Activated CD4-positive, CD25-positive, alpha-beta regulatory T cell (primary cell): ENCODE data around the gene RITA1.
"Not testable (repeated sequence)": the region's sequence is repeated elsewhere in the genome, so short reads cannot be mapped to it uniquely, and the experiment has no call there.

ENCODE experiments used
- DNase-seq, 4 experiments: peaks; one replicate each; lab custom pipeline; 2025; lab: John Stamatoyannopoulos, UW

Gene RITA1

GRCh38 chr12:113203852-113204760, 18.6 kb downstream of the RITA1 start:
- DNase-seq: no peak

GRCh38 chr12:113204804-113205203, 19.3 kb downstream of the RITA1 start:
- DNase-seq: no peak

GRCh38 chr12:113206802-113207201, 21.3 kb downstream of the RITA1 start:
- DNase-seq: not testable (repeated sequence)

GRCh38 chr12:113207613-113208040, 22.1 kb downstream of the RITA1 start:
- no peak for DNase-seq

GRCh38 chr12:113208041-113208934, 22.8 kb downstream of the RITA1 start:
- peak in 2 of 4 experiments; percentile 15 to 23 for DNase-seq

- no peak for DNase-seq
Measured at GRCh38 chr12:113211160-113211559, 25.6 kb downstream of the RITA1 start.

GRCh38 chr12:113214895-113215400, 29.4 kb downstream of the RITA1 start:
- no peak for DNase-seq

- no peak for DNase-seq
Measured at GRCh38 chr12:113216027-113216426, 30.5 kb downstream of the RITA1 start.

GRCh38 chr12:113220593-113221180, 35.2 kb downstream of the RITA1 start:
- DNase-seq: no peak

GRCh38 chr12:113221181-113221996, 35.9 kb downstream of the RITA1 start, which contains the start of gene TPCN1:
Gene TPCN1, plus strand, starts transcription at chr12:113221464. Its CDS starts 5,389 bp downstream, at chr12:113226853.
- DNase-seq: peak; percentile 93 to 96 (median 96)

- DNase-seq: no peak
Measured at GRCh38 chr12:113221997-113222729, 36.6 kb downstream of the RITA1 start.

- DNase-seq: no peak
Measured at GRCh38 chr12:113222730-113223531, 37.4 kb downstream of the RITA1 start.

GRCh38 chr12:113224955-113225354, 39.4 kb downstream of the RITA1 start:
- no peak for DNase-seq

GRCh38 chr12:113226696-113227568, 41.4 kb downstream of the RITA1 start:
- no peak for DNase-seq

- no peak for DNase-seq
Measured at GRCh38 chr12:113227686-113228391, 42.3 kb downstream of the RITA1 start.

- no peak for DNase-seq
Measured at GRCh38 chr12:113228394-113229028, 43.0 kb downstream of the RITA1 start.
